Mesendoderm (in vitro differentiated cells): Measurements from ENCODE around the gene IDI2.

Experiments
- DNase-seq: peaks from one replicate; pipeline ENCODE4 v3.0.0; 2013
- H2AK5ac ChIP-seq: 2 replicates; pipeline ENCODE4 v1.6.1; 2013; ENCODE audit warnings: low read length, inconsistent platforms
- H2BK120ac ChIP-seq: 2 replicates; pipeline ENCODE4 v1.6.1; 2013; ENCODE audit warnings: low read depth, mild to moderate bottlenecking, low read length, moderate library complexity, mixed read lengths
- H2BK15ac ChIP-seq: replicated peaks from 2 replicates; pipeline ENCODE4 v1.6.1; 2013; ENCODE audit warnings: low read depth, mild to moderate bottlenecking, moderate library complexity
- H2BK5ac ChIP-seq: 2 replicates; pipeline ENCODE4 v1.6.1; 2013; ENCODE audit warnings: low read length, inconsistent platforms
- H3K18ac ChIP-seq: 2 replicates; pipeline ENCODE4 v1.6.1; 2013; ENCODE audit warnings: mild to moderate bottlenecking, low read length, mixed read lengths
- H3K23ac ChIP-seq: one replicate; pipeline ENCODE4 v1.6.1; 2013; ENCODE audit warnings: low read length
- H3K27ac ChIP-seq: 2 replicates; pipeline ENCODE4 v1.5.1; 2013; ENCODE audit warnings: low read depth, mild to moderate bottlenecking, inconsistent platforms, low read length, moderate library complexity
- H3K27me3 ChIP-seq: 2 replicates; pipeline ENCODE4 v1.6.1; 2013; ENCODE audit warnings: low read length, control low read depth, mild to moderate bottlenecking, inconsistent platforms; ENCODE audit not compliant: insufficient read depth, poor library complexity
- H3K36me3 ChIP-seq: 2 replicates; pipeline ENCODE4 v1.6.1; 2013; ENCODE audit warnings: low read length, inconsistent platforms; ENCODE audit not compliant: control insufficient read depth, insufficient read depth
- H3K4ac ChIP-seq: one replicate; pipeline ENCODE4 v1.6.1; 2013; ENCODE audit warnings: low read depth, mild to moderate bottlenecking, low read length, moderate library complexity
- H3K4me1 ChIP-seq: 2 replicates; pipeline ENCODE4 v1.6.1; 2013; ENCODE audit warnings: low read depth, low read length, inconsistent platforms; ENCODE audit not compliant: control insufficient read depth
- H3K4me2 ChIP-seq: 2 replicates; pipeline ENCODE4 v1.6.1; 2013; ENCODE audit warnings: low read length
- H3K4me3 ChIP-seq: 2 replicates; pipeline ENCODE4 v1.5.1; 2013; ENCODE audit warnings: mild to moderate bottlenecking, low read length
- H3K56ac ChIP-seq: one replicate; pipeline ENCODE4 v1.6.1; 2013; ENCODE audit warnings: low read length
- H3K79me1 ChIP-seq: 2 replicates; pipeline ENCODE4 v1.6.1; 2013; ENCODE audit warnings: low read length, inconsistent platforms
- H3K79me2 ChIP-seq: 2 replicates; pipeline ENCODE4 v1.6.1; 2013; ENCODE audit warnings: mild to moderate bottlenecking, low read length; ENCODE audit not compliant: control insufficient read depth, insufficient read depth
- H3K9ac ChIP-seq: 2 replicates; pipeline ENCODE4 v1.6.1; 2013; ENCODE audit warnings: low read length, inconsistent platforms
- H4K5ac ChIP-seq: one replicate; pipeline ENCODE4 v1.6.1; 2013; ENCODE audit warnings: low read length
- H4K8ac ChIP-seq: one replicate; pipeline ENCODE4 v1.6.1; 2013; ENCODE audit warnings: low read depth, mild to moderate bottlenecking, control low read depth, low read length, moderate library complexity
- WGBS: extraction: QIAGEN DNeasy Blood & Tissue Kit; methylation state at CpG from one replicate; pipeline ENCODE4 v1.1.7; 2013; ENCODE audit warnings: low lambda C conversion rate, missing lambda C conversion rate; ENCODE audit not compliant: insufficient coverage; ENCODE audit errors: extremely low coverage; 5-methylcytosine and 5-hydroxymethylcytosine counted together

Gene IDI2

DNA sequence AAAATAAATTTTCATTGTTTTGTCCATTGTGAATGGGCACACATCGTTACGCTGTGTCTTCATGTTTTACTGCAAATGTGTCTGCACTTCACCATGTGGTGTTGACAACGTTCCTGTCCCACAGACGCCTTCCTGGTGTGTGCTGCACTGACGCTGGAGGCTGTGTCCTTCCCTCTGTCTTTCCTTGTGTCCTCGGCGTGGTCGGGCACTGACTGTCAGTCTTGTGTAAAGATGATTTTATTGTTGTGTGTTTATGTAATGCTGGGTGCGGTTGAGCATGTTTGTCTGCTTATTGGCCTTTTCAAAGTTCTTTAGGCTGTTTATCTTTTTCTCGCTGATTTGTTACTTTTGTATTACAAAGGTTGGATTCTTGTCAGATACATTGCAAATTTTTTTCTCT is 18.1 kb downstream of the IDI2 start:
- Histone ChIP-seq H3K4ac (no peak overlapping the region), H3K4me1 (no peaks in the 10 kb centered on the region), H2BK5ac (no peak overlapping the region), H2BK15ac (no peak overlapping the region), H2BK120ac (no peak overlapping the region), H3K23ac (no peak overlapping the region), H2AK5ac (no peak overlapping the region), H3K79me1 (peaks cover 16% of the 10 kb centered on the region), H4K5ac (no peak overlapping the region), H4K8ac (no peak overlapping the region), H3K9ac (no peak overlapping the region), H3K18ac (no peak overlapping the region), H3K4me2 (no peak overlapping the region), H3K56ac (no peak overlapping the region), H3K79me2 (peaks cover 7% of the 10 kb centered on the region), H3K27ac (no peak overlapping the region), H3K4me3 (no peak overlapping the region), H3K27me3 (no peaks in the 10 kb centered on the region), H3K36me3 (peaks cover 28% of the 10 kb centered on the region)
- WGBS = no CpG with 5 or more reads among the region's 10 CpGs
- DNase-seq = no peak

DNA sequence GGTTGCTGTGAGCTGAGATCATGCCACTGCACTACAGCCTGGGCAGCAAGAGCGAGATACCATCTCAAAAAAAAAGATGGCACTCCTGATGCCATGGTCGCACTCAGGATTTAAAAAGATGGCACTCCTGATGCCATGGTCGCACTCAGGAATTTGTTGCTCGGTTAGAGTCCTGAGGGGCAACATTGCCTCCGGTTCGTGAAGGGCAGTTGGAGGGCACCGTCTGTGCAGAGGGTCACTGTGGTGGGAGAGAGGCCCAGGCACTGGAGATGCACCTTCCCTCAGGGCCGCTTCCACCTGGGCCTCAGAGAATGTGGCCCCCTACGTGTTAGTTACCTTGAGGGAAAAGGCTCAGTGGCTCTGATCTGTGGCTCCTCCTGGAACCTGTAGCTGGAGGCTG is 19.1 kb downstream of the IDI2 start:
- no peak overlapping the region for H2BK5ac ChIP-seq
- H3K4ac ChIP-seq = no peak overlapping the region
- no peak overlapping the region for H3K4me3 ChIP-seq
- no peak for DNase-seq
- H3K79me2 ChIP-seq = peaks cover 7% of the 10 kb centered on the region
- H3K36me3 ChIP-seq = peaks cover 28% of the 10 kb centered on the region
- no peak overlapping the region for H2BK15ac ChIP-seq
- no CpG with 5 or more reads among the region's 9 CpGs for WGBS
- no peak overlapping the region for H2BK120ac ChIP-seq
- H3K23ac ChIP-seq = no peak overlapping the region
- H3K18ac ChIP-seq = no peak overlapping the region
- no peak overlapping the region for H3K9ac ChIP-seq
- H3K79me1 ChIP-seq = peaks cover 16% of the 10 kb centered on the region
- H2AK5ac ChIP-seq = no peak overlapping the region
- no peak overlapping the region for H4K5ac ChIP-seq
- H3K27me3 ChIP-seq = no peaks in the 10 kb centered on the region
- H3K27ac ChIP-seq = no peak overlapping the region
- no peak overlapping the region for H3K4me2 ChIP-seq
- H3K4me1 ChIP-seq = no peaks in the 10 kb centered on the region
- H4K8ac ChIP-seq = no peak overlapping the region
- no peak overlapping the region for H3K56ac ChIP-seq

DNA sequence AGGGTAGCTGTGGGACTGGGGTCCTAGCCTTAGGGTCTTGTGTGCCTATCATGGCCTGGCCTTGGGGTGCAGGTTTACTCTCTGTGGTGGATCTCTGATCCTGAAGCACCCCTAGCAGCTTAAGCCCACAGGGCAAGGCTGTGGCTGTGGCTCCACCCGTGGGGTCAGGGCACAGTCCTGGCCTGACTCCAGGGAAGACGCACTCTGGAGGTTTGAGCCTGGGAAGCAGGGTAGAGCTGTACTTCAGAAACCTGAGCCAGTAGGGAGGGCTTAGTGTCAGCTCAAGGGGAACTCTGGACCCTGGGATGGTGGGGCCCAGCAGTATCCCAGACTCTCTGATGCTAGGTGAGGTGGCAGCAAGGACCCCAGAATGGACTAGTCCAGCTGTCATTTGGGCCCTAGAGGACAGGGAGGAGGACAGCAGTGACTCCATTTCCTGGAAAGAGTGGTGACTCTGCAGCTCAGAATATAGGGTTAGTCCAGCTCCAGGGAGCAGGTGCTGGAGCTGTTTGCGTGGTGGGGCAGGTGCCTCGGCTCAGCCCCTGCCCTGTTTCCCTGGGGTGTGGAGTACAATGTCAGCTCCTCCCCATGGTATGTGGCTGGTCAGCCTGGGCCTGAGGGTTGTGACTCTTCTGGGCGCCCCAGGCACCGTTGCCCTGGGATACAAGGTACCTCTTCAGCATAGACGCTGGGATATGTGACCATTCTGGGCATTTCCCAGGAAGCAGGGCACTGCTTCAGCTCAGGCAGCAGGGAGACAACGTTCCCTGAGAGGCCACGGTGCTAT is 21.6 kb downstream of the IDI2 start:
- no peaks in the 10 kb centered on the region for H3K4me1 ChIP-seq
- DNase-seq = no peak

DNA sequence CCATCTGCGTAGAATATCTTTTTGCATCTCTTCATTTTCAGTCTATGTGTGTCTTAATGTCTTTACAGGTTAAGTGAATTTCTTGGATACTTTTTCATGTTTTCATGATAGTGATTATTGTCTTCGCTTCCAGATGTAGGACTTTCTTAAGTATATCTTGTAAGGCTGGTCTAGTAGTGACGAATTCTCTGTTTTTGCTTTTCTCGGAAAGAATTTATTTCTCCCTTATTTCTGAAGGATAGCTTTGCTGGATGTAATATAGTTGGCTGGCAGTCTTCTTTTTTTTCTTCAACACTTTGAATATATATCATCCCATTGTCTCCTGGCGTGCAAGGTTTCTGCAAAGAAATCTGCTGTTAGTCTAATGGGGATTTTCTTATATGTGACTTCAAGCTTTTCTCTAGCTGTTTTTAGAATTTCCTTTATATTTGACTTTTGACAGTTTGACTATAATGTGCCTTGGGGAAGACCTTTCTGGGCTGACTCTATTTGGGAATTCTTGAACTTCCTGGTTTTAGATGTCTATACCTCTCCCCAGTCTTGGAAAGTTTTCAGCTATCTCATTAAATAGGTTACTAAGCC is 23.1 kb downstream of the IDI2 start:
- Histone ChIP-seq H3K56ac (no peak overlapping the region), H2BK120ac (no peak overlapping the region), H2BK5ac (no peak overlapping the region), H4K5ac (no peak overlapping the region), H3K27me3 (no peaks in the 10 kb centered on the region), H3K36me3 (peaks cover 29% of the 10 kb centered on the region), H2AK5ac (no peak overlapping the region), H3K9ac (no peak overlapping the region), H3K23ac (no peak overlapping the region), H3K79me1 (peaks cover 20% of the 10 kb centered on the region), H3K27ac (no peak overlapping the region), H3K4me2 (no peak overlapping the region), H3K4me3 (no peak overlapping the region), H3K79me2 (peaks cover 15% of the 10 kb centered on the region), H3K4me1 (no peaks in the 10 kb centered on the region), H3K4ac (no peak overlapping the region), H3K18ac (no peak overlapping the region), H4K8ac (no peak overlapping the region), H2BK15ac (no peak overlapping the region)
- no peak for DNase-seq
- no CpG with 5 or more reads among the region's 5 CpGs for WGBS

More for the DNA sequence above, 21.6 kb downstream of the IDI2 start:
- H3K9ac ChIP-seq = no peak overlapping the region
- H3K27me3 ChIP-seq = no peaks in the 10 kb centered on the region
- WGBS = no CpG with 5 or more reads among the region's 9 CpGs
- no peak overlapping the region for H3K23ac ChIP-seq
- H4K8ac ChIP-seq = no peak overlapping the region
- H2BK120ac ChIP-seq = no peak overlapping the region
- no peak overlapping the region for H4K5ac ChIP-seq
- no peak overlapping the region for H2AK5ac ChIP-seq
- no peak overlapping the region for H2BK15ac ChIP-seq
- H3K56ac ChIP-seq = no peak overlapping the region
- H3K4ac ChIP-seq = no peak overlapping the region
- no peak overlapping the region for H2BK5ac ChIP-seq
- H3K4me2 ChIP-seq = no peak overlapping the region
- peaks cover 25% of the 10 kb centered on the region for H3K36me3 ChIP-seq
- H3K18ac ChIP-seq = no peak overlapping the region
- peaks cover 14% of the 10 kb centered on the region for H3K79me1 ChIP-seq
- peaks cover 12% of the 10 kb centered on the region for H3K79me2 ChIP-seq
- no peak overlapping the region for H3K27ac ChIP-seq
- no peak overlapping the region for H3K4me3 ChIP-seq

DNA sequence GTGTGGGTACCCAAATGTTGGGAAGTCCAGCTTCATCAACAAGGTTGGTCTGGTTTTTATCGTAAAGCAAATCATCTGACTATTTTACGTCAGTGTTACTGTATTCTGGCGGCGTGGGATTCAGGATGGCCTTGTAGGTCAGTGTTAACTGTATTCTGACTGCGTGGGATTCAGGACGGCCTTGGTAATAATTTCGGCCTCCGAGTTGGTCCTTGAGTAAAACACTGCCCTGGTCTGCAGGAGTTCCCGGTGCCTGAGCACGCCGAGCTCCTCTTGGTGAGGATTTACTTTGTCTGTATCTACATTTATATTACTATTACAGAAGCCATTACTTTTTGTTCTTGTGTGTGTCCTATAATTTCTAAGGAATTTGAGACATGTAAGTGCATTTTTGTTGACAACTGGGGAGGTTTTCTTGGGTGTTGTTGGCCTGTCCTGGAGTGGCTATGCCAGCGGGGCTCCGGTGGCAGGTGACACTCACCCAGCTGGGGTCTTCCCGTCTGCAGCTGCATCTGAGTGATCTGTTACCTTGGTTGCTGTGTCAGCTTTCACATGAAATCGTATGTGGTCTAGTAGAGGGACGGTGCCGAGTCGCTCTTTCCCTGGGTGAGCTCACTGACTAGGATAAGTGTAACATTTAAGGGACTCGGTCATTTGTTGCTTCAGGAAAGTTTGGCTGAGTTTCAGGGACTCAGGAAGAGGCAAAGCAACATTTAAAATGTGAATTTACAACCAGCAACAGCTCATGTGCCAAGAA is 28.2 kb downstream of the IDI2 start:
- H3K18ac ChIP-seq = no peak overlapping the region
- H3K27ac ChIP-seq = no peak overlapping the region
- no peaks in the 10 kb centered on the region for H3K4me1 ChIP-seq
- H3K27me3 ChIP-seq = no peaks in the 10 kb centered on the region
- peaks cover 20% of the 10 kb centered on the region for H3K79me1 ChIP-seq
- no peak overlapping the region for H3K4me3 ChIP-seq
- no peak overlapping the region for H3K9ac ChIP-seq
- H4K5ac ChIP-seq = no peak overlapping the region
- WGBS = no CpG with 5 or more reads among the region's 19 CpGs
- peaks cover 26% of the 10 kb centered on the region for H3K79me2 ChIP-seq
- H3K4me2 ChIP-seq = no peak overlapping the region
- no peak overlapping the region for H3K4ac ChIP-seq
- H2BK120ac ChIP-seq = no peak overlapping the region
- no peak overlapping the region for H2AK5ac ChIP-seq
- H3K36me3 ChIP-seq = peaks cover 33% of the 10 kb centered on the region
- H2BK15ac ChIP-seq = no peak overlapping the region
- no peak for DNase-seq
- H2BK5ac ChIP-seq = no peak overlapping the region
- no peak overlapping the region for H3K56ac ChIP-seq
- H4K8ac ChIP-seq = no peak overlapping the region
- H3K23ac ChIP-seq = no peak overlapping the region
